ENCODE results near the gene SNX25.
A peak's percentile ranks its signal among the peaks of the same experiment; 100 is the strongest.

The SNX25 gene

DNA sequence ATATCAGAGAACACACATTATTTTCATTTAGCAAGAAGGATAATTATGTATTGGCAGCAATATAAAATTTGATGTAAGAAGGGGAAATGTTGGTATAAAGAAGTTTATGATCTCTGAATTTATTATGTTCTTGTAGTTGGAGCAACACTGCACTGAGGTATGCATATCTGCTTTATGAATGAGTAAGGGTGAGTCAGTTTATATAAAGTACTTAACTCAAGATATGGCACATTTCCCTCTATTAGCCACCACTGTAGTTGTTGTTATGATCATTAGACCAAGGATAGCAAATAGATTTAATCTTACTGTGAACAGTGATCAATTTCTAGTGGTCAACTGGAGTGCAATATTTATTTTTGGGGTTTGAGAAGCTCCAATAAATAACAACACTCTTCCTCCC lies 66.6 kb downstream of the SNX25 start:
- no peak overlapping the region for H3K27ac ChIP-seq (ENCODE audit: low read depth in 2 of 2, low read length in 2 of 2)
- H3K36me3 ChIP-seq (ENCODE audit: control insufficient read depth in 2 of 2, insufficient read depth in 2 of 2, low read length in 2 of 2): no peaks in the 10 kb centered on the region
- H3K4me1 ChIP-seq (ENCODE audit: control insufficient read depth in 2 of 2, insufficient read depth in 2 of 2, low read length in 2 of 2): peaks cover 3% of the 10 kb centered on the region in 2 donors
- no peak overlapping the region for H3K4me3 ChIP-seq (ENCODE audit: low read length in 2 of 2)
- no peaks in the 10 kb centered on the region for H3K27me3 ChIP-seq (ENCODE audit: control insufficient read depth in 2 of 2, insufficient read depth in 2 of 2, low read length in 2 of 2)
- H3K9ac ChIP-seq (ENCODE audit: low read depth in 1 of 2, low read length in 2 of 2): no peak overlapping the region
- no peaks in the 10 kb centered on the region for H3K9me3 ChIP-seq (ENCODE audit: control insufficient read depth in 2 of 2, low read length in 2 of 2)

DNA sequence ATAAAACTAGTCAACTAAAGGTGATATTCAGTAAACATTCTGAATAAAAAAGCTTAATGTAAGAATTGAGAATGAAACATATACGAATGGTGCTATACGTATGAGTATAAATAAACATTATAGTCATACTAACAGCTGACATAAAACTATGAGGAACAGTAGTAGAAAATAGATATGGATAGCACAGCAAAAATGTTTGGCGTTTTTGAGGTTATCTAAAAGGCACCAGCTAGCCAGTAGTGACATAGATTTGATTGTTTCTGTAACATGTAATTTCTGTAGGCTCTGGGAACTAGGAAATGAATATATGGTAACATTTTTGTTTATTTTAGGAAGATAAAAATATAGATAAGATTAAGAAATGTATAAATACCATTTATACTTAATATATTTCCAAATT lies 69.3 kb downstream of the SNX25 start:
- Histone ChIP-seq H3K4me1 (ENCODE audit: control insufficient read depth in 2 of 2, insufficient read depth in 2 of 2, low read length in 2 of 2) (peaks cover 3% of the 10 kb centered on the region in 2 donors), H3K9me3 (ENCODE audit: control insufficient read depth in 2 of 2, low read length in 2 of 2) (no peaks in the 10 kb centered on the region), H3K4me3 (ENCODE audit: low read length in 2 of 2) (no peak overlapping the region)

DNA sequence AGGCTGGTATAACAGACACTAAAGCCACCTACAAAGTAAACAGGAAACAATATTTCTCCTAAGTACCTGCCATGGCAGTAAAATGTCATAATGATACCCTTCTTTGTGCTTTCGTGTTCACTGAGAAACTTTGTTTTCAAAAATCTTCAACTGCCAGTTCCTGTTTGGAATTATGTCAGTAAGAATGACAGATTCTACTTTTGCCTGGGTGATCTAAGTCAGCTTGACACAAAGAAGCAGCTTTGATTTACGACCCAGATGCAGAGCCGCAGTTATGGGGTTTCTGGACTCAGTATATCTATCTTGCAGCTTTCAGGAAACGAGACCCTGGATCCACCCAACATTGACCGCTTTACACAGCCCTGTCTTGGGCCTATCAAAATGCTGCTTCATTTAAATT lies 71.2 kb downstream of the SNX25 start:
- Histone ChIP-seq H3K27me3 (ENCODE audit: control insufficient read depth in 2 of 2, insufficient read depth in 2 of 2, low read length in 2 of 2) (no peaks in the 10 kb centered on the region), H3K36me3 (ENCODE audit: control insufficient read depth in 2 of 2, insufficient read depth in 2 of 2, low read length in 2 of 2) (no peaks in the 10 kb centered on the region), H3K27ac (ENCODE audit: low read depth in 2 of 2, low read length in 2 of 2) (peak overlapping the region in 1 of 2 donors; percentile 52), H3K9ac (ENCODE audit: low read depth in 1 of 2, low read length in 2 of 2) (no peak overlapping the region), H3K9me3 (ENCODE audit: control insufficient read depth in 2 of 2, low read length in 2 of 2) (no peaks in the 10 kb centered on the region), H3K4me3 (ENCODE audit: low read length in 2 of 2) (peak overlapping the region in 1 of 2 donors; percentile 39), H3K4me1 (ENCODE audit: control insufficient read depth in 2 of 2, insufficient read depth in 2 of 2, low read length in 2 of 2) (peaks cover 3% of the 10 kb centered on the region in 2 donors)

More for the DNA sequence above, 69.3 kb downstream of the SNX25 start:
- H3K36me3 ChIP-seq (ENCODE audit: control insufficient read depth in 2 of 2, insufficient read depth in 2 of 2, low read length in 2 of 2): no peaks in the 10 kb centered on the region
- no peak overlapping the region for H3K27ac ChIP-seq (ENCODE audit: low read depth in 2 of 2, low read length in 2 of 2)
- H3K9ac ChIP-seq (ENCODE audit: low read depth in 1 of 2, low read length in 2 of 2): no peak overlapping the region
- no peaks in the 10 kb centered on the region for H3K27me3 ChIP-seq (ENCODE audit: control insufficient read depth in 2 of 2, insufficient read depth in 2 of 2, low read length in 2 of 2)

DNA sequence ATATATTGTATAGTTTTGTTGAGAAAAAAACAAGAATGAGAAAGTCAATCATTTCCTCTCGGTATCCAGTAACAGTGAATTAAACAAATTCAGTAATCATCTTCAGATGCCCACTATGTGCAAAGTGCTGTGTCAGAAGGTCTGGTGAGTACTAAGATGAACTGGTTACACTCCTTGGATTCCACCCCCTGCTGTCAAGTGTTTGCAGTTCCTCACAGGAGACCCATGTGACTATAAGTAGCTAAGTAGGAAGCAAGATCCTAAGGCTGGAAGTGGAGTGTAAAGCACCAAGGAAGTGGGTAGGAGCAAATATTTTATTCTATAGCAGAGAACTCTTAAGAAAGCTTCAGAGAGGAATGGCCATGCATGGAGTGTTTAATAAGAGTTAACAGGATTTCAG lies 73.6 kb downstream of the SNX25 start:
- Histone ChIP-seq H3K4me3 (ENCODE audit: low read length in 2 of 2) (no peak overlapping the region), H3K36me3 (ENCODE audit: control insufficient read depth in 2 of 2, insufficient read depth in 2 of 2, low read length in 2 of 2) (no peaks in the 10 kb centered on the region), H3K27ac (ENCODE audit: low read depth in 2 of 2, low read length in 2 of 2) (no peak overlapping the region), H3K9me3 (ENCODE audit: control insufficient read depth in 2 of 2, low read length in 2 of 2) (no peaks in the 10 kb centered on the region), H3K4me1 (ENCODE audit: control insufficient read depth in 2 of 2, insufficient read depth in 2 of 2, low read length in 2 of 2) (peaks cover 3% of the 10 kb centered on the region in 2 donors), H3K27me3 (ENCODE audit: control insufficient read depth in 2 of 2, insufficient read depth in 2 of 2, low read length in 2 of 2) (no peaks in the 10 kb centered on the region), H3K9ac (ENCODE audit: low read depth in 1 of 2, low read length in 2 of 2) (no peak overlapping the region)

DNA sequence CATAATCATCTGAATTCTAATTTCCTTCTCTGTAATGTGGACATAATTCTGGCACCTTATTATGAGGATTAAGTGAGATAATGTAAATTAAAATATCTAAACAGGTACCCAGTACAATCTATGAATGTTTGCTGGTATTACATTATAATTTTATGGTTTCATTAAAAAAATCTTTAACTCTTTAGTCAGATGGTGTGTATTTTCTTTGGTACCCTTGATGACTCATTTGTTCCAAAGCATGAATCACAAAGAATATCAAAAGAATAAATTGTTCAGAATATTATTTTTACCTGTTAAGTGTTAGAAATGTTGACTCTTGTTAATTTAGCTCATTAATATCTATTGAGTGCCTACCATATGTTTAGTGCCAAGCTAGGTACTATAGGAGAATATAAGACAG lies 74.3 kb downstream of the SNX25 start:
- H3K9ac ChIP-seq (ENCODE audit: low read depth in 1 of 2, low read length in 2 of 2): no peak overlapping the region
- no peaks in the 10 kb centered on the region for H3K9me3 ChIP-seq (ENCODE audit: control insufficient read depth in 2 of 2, low read length in 2 of 2)
- H3K4me3 ChIP-seq (ENCODE audit: low read length in 2 of 2): no peak overlapping the region
- H3K27ac ChIP-seq (ENCODE audit: low read depth in 2 of 2, low read length in 2 of 2): no peak overlapping the region
- H3K36me3 ChIP-seq (ENCODE audit: control insufficient read depth in 2 of 2, insufficient read depth in 2 of 2, low read length in 2 of 2): peaks cover 0 to 2% of the 10 kb centered on the region in 2 donors
- H3K4me1 ChIP-seq (ENCODE audit: control insufficient read depth in 2 of 2, insufficient read depth in 2 of 2, low read length in 2 of 2): peaks cover 3% of the 10 kb centered on the region in 2 donors
- no peaks in the 10 kb centered on the region for H3K27me3 ChIP-seq (ENCODE audit: control insufficient read depth in 2 of 2, insufficient read depth in 2 of 2, low read length in 2 of 2)

DNA sequence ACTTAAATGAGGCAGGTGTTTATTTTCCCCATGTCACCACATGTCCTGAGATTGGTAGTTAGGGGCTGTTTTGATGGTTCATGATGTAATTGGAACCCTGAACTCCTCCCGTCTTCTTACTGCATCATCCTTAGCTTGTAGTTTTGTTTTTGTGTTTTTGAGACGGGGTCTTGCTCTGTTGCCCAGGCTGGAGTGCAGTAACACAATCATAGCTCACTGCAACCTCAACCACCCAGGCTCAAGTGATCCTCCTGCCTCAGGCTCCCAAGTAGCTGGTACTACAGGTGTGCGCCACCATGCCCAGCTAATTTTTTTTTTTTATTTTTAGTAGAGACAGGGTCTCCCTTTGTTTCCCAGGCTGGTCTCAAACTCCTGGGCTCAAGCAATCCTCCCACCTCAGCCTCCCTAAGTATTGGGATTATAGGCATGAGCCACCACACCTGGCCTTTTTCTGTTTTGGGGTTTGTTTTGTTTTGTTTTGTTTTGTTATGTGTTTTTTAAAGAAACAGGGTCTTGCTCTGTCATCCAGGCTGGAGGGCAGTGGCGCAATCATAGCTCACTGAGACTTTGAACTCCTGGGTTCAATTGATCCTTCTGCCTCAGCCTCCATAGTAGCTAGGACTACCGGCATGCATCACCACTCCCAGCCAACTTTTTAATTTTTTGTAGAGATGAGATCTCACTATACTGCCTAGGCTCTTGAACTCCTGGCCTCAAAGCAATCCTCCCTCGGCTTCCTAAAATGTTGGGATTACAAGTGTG lies 76.4 kb downstream of the SNX25 start:
- Histone ChIP-seq H3K4me1 (ENCODE audit: control insufficient read depth in 2 of 2, insufficient read depth in 2 of 2, low read length in 2 of 2) (peaks cover 0 to under 1% of the 10 kb centered on the region in 2 donors), H3K9ac (ENCODE audit: low read depth in 1 of 2, low read length in 2 of 2) (no peak overlapping the region), H3K27me3 (ENCODE audit: control insufficient read depth in 2 of 2, insufficient read depth in 2 of 2, low read length in 2 of 2) (no peaks in the 10 kb centered on the region), H3K36me3 (ENCODE audit: control insufficient read depth in 2 of 2, insufficient read depth in 2 of 2, low read length in 2 of 2) (peaks cover 3 to 7% of the 10 kb centered on the region in 2 donors), H3K4me3 (ENCODE audit: low read length in 2 of 2) (no peak overlapping the region), H3K27ac (ENCODE audit: low read depth in 2 of 2, low read length in 2 of 2) (no peak overlapping the region), H3K9me3 (ENCODE audit: control insufficient read depth in 2 of 2, low read length in 2 of 2) (no peaks in the 10 kb centered on the region)

DNA sequence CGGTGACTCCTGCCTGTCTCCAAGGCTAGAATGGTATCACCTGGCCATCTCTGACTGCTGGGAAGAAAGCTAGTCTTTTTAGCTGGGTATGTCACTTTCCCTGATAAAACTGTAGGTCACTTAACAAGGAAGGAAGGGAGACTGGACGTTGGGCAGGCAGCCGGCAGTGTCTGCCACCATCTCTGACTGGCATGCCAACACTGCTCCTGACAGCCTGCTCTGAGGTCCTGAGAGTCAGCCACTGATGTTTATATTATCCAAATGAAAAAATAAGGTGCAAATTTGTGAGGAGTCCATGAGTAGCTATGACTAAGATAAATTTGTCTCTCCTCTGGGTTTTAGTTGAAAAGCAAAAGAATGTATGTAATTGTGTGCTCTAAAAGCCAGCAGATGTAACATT lies 77.2 kb downstream of the SNX25 start:
- no peak overlapping the region for H3K9ac ChIP-seq (ENCODE audit: low read depth in 1 of 2, low read length in 2 of 2)
- peaks cover 5 to 7% of the 10 kb centered on the region in 2 donors for H3K36me3 ChIP-seq (ENCODE audit: control insufficient read depth in 2 of 2, insufficient read depth in 2 of 2, low read length in 2 of 2)
- no peak overlapping the region for H3K27ac ChIP-seq (ENCODE audit: low read depth in 2 of 2, low read length in 2 of 2)
- no peak overlapping the region for H3K4me3 ChIP-seq (ENCODE audit: low read length in 2 of 2)
- H3K9me3 ChIP-seq (ENCODE audit: control insufficient read depth in 2 of 2, low read length in 2 of 2): no peaks in the 10 kb centered on the region
- H3K27me3 ChIP-seq (ENCODE audit: control insufficient read depth in 2 of 2, insufficient read depth in 2 of 2, low read length in 2 of 2): no peaks in the 10 kb centered on the region
- H3K4me1 ChIP-seq (ENCODE audit: control insufficient read depth in 2 of 2, insufficient read depth in 2 of 2, low read length in 2 of 2): no peaks in the 10 kb centered on the region

DNA sequence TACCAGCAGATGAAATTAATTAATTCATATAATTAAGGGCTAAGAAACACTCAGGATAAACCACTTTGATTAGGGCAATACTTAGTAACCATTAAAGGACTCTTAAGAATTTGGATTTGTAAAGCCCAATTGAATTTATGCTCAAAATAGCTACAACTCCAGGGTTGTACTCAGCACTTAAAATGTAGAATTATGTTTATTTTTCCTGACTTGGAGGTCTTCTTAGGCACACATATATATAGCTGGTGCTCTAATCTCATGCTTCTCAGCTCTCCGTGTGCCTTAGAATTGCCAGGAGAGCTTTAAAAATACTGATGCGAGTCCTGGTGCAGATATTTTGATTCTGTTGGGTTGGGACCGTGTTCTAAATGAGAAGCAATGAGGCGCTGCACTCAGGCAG lies 77.6 kb downstream of the SNX25 start:
- no peak overlapping the region for H3K27ac ChIP-seq (ENCODE audit: low read depth in 2 of 2, low read length in 2 of 2)
- H3K4me1 ChIP-seq (ENCODE audit: control insufficient read depth in 2 of 2, insufficient read depth in 2 of 2, low read length in 2 of 2): no peaks in the 10 kb centered on the region
- peaks cover 7 to 8% of the 10 kb centered on the region in 2 donors for H3K36me3 ChIP-seq (ENCODE audit: control insufficient read depth in 2 of 2, insufficient read depth in 2 of 2, low read length in 2 of 2)
- H3K9me3 ChIP-seq (ENCODE audit: control insufficient read depth in 2 of 2, low read length in 2 of 2): no peaks in the 10 kb centered on the region
- H3K27me3 ChIP-seq (ENCODE audit: control insufficient read depth in 2 of 2, insufficient read depth in 2 of 2, low read length in 2 of 2): no peaks in the 10 kb centered on the region
- no peak overlapping the region for H3K9ac ChIP-seq (ENCODE audit: low read depth in 1 of 2, low read length in 2 of 2)
- no peak overlapping the region for H3K4me3 ChIP-seq (ENCODE audit: low read length in 2 of 2)

DNA sequence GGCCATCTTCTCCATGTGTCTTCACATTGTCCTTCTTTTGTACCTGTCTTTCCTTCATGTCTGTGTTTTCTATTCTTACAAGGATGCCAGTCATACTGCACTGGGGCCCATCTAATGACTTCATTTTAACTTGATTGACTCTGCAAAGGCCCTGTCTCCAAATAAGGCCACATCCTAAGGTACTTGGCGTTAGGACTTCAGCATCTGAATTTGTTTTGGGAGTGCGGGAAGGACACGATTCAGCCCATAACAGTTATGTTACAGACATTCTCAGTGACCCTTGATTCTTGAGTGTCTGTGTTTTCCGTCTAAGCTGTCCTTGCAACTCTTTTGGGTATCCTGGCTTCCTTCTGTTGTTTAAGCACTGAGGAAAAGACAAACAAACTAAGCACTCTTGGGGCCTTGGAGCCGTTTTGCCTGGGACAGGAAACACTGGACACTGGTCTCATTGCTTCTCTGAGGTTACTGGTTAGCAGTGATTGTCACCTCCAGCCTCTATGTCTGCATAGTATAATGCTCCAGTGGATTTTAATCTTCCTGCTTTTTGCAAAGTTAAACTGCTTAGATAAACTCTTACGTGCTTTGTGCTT lies 80.7 kb downstream of the SNX25 start:
- Histone ChIP-seq H3K27me3 (ENCODE audit: control insufficient read depth in 2 of 2, insufficient read depth in 2 of 2, low read length in 2 of 2) (no peaks in the 10 kb centered on the region), H3K4me3 (ENCODE audit: low read length in 2 of 2) (no peak overlapping the region), H3K9ac (ENCODE audit: low read depth in 1 of 2, low read length in 2 of 2) (no peak overlapping the region), H3K9me3 (ENCODE audit: control insufficient read depth in 2 of 2, low read length in 2 of 2) (no peaks in the 10 kb centered on the region), H3K4me1 (ENCODE audit: control insufficient read depth in 2 of 2, insufficient read depth in 2 of 2, low read length in 2 of 2) (no peaks in the 10 kb centered on the region), H3K36me3 (ENCODE audit: control insufficient read depth in 2 of 2, insufficient read depth in 2 of 2, low read length in 2 of 2) (peaks cover 7 to 12% of the 10 kb centered on the region in 2 donors), H3K27ac (ENCODE audit: low read depth in 2 of 2, low read length in 2 of 2) (no peak overlapping the region)

DNA sequence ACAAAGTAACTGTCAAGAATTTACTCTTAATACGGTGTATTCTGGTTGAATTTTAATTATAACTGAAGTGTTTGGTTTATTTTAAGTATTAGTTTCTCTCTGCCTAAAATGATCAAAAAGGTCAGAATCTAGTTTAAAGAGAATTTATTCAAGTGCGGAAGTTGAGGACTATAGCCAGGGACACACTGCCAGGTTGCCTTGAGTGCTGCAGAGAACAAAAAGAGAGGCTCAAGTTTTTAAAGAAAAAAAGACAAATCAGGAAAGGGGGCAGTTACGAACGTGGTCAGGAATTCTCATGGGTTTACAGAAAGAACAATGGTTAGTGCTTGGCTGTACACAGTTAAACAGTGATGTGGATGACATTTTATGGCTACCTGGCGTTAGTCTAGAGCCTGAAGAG lies 81.3 kb downstream of the SNX25 start:
- H3K36me3 ChIP-seq (ENCODE audit: control insufficient read depth in 2 of 2, insufficient read depth in 2 of 2, low read length in 2 of 2): peaks cover 7 to 12% of the 10 kb centered on the region in 2 donors
- H3K27ac ChIP-seq (ENCODE audit: low read depth in 2 of 2, low read length in 2 of 2): no peak overlapping the region
- H3K27me3 ChIP-seq (ENCODE audit: control insufficient read depth in 2 of 2, insufficient read depth in 2 of 2, low read length in 2 of 2): no peaks in the 10 kb centered on the region
- H3K4me1 ChIP-seq (ENCODE audit: control insufficient read depth in 2 of 2, insufficient read depth in 2 of 2, low read length in 2 of 2): no peaks in the 10 kb centered on the region
- no peak overlapping the region for H3K4me3 ChIP-seq (ENCODE audit: low read length in 2 of 2)
- H3K9ac ChIP-seq (ENCODE audit: low read depth in 1 of 2, low read length in 2 of 2): no peak overlapping the region
- no peaks in the 10 kb centered on the region for H3K9me3 ChIP-seq (ENCODE audit: control insufficient read depth in 2 of 2, low read length in 2 of 2)
